ENCODE measurements around the gene SEC14L6. TPM values are rescaled to one million over a fixed set of nuclear protein-coding genes. Genes with fewer than 3 reads are reported as not detected.

SEC14L6 gene
- total RNA-seq, 1 experiment from 2014 or later, result not detected

GRCh38 chr22:30539368-30539767, 7.2 kb downstream of the SEC14L6 start:
- Histone ChIP-seq H3K4me1 (replicated peaks) (no peaks in the 10 kb centered on the region), H3K9me3 (replicated peaks) (no peaks in the 10 kb centered on the region), H3K27ac (no peak overlapping the region), H3K4me3 (no peak overlapping the region), H3K36me3 (no peaks in the 10 kb centered on the region), H3K27me3 (replicated peaks) (peaks cover 35% of the 10 kb centered on the region)
- no peak for DNase-seq (ENCODE audit: low read depth in 1 of 2, low spot score in 2 of 2)

DNA sequence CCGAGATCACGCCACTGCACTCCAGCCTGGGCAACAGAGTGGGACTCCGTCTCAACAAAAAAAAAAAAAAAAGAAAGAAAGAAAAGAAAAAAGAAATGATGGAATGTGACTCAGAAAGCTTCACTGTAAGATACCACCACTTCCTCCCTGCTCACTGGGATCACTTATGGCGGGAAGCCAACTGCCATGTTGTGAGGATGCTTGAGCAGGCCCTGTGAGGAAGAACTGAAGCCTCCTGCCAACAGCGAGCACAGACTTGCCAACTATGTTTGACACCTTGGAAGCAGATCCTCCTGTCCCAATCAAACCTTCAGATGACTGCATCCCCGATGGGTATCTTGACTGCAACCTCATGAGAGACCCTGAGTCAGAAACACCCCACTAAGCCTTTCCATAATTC, 8.3 kb downstream of the SEC14L6 start:
- peaks cover 32% of the 10 kb centered on the region for H3K27me3 ChIP-seq (replicated peaks)
- H3K27ac ChIP-seq, result no peak overlapping the region
- H3K4me1 ChIP-seq (replicated peaks), result no peaks in the 10 kb centered on the region
- no peak for DNase-seq (ENCODE audit: low read depth in 1 of 2, low spot score in 2 of 2)
- H3K4me3 ChIP-seq, result no peak overlapping the region
- no peaks in the 10 kb centered on the region for H3K9me3 ChIP-seq (replicated peaks)
- no peaks in the 10 kb centered on the region for H3K36me3 ChIP-seq

DNA sequence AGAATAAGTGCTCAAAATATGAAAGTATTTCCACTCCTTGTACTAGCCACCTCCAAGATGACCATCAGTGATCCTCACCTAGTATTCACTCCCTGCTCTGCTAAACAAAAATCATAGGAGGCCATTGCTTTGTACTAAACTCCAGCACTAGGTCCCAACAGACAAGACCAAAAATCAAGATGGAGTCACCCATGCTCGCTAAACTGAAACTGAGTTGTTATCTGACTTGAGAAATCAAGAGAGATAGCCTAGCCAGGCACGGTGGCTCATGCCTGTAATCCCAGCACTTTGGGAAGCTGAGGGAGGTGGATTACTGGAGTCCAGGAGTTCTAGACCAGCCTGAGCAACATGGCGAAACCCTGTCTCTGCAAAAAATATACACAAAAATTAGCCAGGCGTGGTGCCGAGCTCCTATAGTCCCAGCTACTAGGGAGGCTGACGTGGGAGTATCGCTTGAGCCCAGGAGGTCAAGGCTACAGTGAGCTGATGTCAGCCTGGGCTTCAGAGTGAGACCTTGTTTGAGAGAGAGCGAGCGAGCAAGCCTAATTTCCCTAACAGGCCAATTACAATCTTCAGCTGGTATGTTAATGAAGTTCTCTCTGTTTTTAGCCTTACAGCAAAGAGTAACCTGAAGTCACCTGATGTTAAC, 9.3 kb downstream of the SEC14L6 start:
- Histone ChIP-seq H3K36me3 (no peaks in the 10 kb centered on the region), H3K27me3 (replicated peaks) (peaks cover 24% of the 10 kb centered on the region), H3K27ac (no peak overlapping the region), H3K4me1 (replicated peaks) (no peaks in the 10 kb centered on the region), H3K9me3 (replicated peaks) (no peaks in the 10 kb centered on the region), H3K4me3 (no peak overlapping the region)
- DNase-seq (ENCODE audit: low read depth in 1 of 2, low spot score in 2 of 2), result no peak

DNA sequence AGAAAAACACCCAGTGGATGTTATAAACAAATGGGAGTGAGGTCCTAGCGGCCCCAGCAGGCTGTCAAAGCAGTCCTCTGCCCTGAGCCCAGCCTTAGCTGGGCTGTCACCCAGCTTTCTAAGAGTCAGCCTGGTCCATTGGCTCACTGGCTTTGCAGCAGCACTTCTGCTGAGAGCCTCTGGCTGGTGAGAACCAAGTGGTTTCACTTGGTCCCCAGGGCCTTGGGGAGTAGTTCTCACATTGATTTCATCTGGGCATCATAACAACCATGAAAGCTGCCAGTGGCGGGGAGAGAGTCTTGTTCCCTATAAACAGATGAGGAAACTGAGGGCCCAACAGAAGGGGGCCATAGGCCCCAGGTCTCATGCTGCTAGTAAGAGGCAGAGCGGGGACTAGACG, 11.4 kb downstream of the SEC14L6 start:
- no peak for DNase-seq (ENCODE audit: low read depth in 1 of 2, low spot score in 2 of 2)
- Histone ChIP-seq H3K36me3 (no peaks in the 10 kb centered on the region), H3K9me3 (replicated peaks) (no peaks in the 10 kb centered on the region), H3K27ac (no peak overlapping the region), H3K27me3 (replicated peaks) (peaks cover 10% of the 10 kb centered on the region; the same call in 1 of the 2 replicates), H3K4me3 (no peak overlapping the region), H3K4me1 (replicated peaks) (no peaks in the 10 kb centered on the region)

DNA sequence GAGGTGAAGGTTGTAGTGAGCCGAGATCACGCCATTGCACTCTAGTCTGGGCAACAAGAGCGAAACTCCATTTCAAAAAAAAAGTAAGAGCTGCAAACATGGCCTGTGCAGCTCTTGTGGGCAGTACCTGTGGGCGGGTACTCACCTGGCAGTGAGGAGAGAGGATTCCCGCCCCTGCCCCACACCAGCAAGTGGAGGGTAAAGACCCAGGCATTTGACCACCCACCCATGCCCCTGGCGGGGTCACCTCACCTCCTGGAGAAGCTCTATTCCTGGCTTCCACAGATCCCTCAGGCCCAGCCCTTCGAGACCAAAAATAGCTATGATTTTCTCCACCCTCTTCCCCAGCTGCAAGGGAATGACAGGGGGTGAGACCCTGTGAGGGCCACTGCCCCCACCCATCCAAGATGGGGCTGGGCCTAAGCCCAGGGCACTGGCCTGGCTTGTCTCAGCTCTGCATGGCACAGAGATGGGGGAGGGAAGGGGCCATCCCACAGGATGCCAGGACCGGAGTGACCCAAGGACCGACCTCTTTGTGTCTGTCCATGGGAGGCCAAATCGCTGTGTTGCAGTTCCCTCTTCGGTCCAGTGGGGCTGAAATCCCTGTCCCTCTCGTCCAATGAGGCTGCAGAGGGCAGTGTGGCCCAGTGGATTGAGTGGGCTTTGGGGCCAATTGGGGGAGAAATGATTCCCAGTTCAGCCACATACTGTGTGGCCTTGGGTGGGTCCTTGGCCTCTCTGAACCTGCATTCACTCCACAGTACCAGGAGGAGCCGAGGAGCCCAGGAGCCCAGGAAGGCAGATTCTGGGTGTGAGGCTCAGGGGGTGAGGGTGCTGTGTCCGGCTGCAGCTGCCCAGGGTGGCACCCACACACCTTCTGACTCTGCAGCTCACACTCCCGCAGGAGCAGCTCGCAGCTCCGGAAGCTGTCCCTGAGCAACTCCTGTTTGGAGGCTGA, 14.6 kb downstream of the SEC14L6 start:
- no peak overlapping the region for H3K27ac ChIP-seq
- H3K4me3 ChIP-seq, result no peak overlapping the region
- no peaks in the 10 kb centered on the region for H3K27me3 ChIP-seq (replicated peaks)
- H3K9me3 ChIP-seq (replicated peaks), result no peaks in the 10 kb centered on the region
- no peaks in the 10 kb centered on the region for H3K4me1 ChIP-seq (replicated peaks)
- DNase-seq (ENCODE audit: low read depth in 1 of 2, low spot score in 2 of 2), result no peak
- no peaks in the 10 kb centered on the region for H3K36me3 ChIP-seq

GRCh38 chr22:30526656-30527055, 19.9 kb downstream of the SEC14L6 start:
- Histone ChIP-seq H3K4me1 (replicated peaks) (no peaks in the 10 kb centered on the region), H3K27ac (no peak overlapping the region)

DNA sequence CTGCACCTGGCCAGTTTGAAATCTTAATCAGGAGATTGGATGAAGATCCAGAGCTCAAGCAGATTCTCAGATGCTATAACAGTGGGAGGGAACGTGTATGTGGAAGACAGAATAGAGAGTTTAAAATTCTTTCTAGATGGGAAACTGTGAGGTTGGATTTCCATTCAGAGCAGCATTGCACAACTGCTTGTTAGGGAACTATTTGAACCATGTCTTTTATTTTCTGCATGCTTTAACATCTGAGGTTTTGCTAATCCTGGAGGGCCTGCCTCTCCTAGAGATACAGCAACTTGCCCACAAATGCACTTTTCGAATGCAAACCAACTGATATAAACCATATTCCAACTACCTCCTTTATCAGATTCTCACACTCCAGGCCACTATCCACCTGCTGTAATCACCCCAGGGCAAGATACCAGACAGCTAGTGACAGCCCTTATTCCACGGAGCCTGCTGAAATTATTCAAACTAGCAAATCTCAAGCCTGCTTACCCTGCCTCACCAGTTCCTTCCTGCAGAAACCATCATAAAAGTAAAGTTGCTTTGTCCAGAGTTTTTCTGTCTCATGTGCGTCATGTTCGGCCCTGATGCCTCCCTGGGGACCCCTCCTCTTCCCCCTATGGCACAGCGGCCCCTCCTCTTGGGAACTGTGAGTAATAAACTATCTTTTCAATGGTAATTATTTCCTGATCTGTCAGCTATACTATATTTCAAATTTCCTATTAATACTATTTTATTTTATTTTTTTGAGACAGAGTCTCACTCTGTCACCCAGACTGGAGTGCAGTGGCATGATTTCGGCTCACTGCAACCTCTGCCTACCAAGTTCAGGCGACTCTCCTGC, 22.7 kb downstream of the SEC14L6 start:
- H3K36me3 ChIP-seq, result no peaks in the 10 kb centered on the region
- no peak overlapping the region for H3K4me3 ChIP-seq
- no peak overlapping the region for H3K27ac ChIP-seq
- peaks cover 9% of the 10 kb centered on the region for H3K27me3 ChIP-seq (replicated peaks)
- H3K9me3 ChIP-seq (replicated peaks), result no peaks in the 10 kb centered on the region
- H3K4me1 ChIP-seq (replicated peaks), result no peaks in the 10 kb centered on the region
- DNase-seq (ENCODE audit: low read depth in 1 of 2, low spot score in 2 of 2), result no peak

More at GRCh38 chr22:30526656-30527055, 19.9 kb downstream of the SEC14L6 start:
- no peak overlapping the region for H3K4me3 ChIP-seq
- H3K9me3 ChIP-seq (replicated peaks), result no peaks in the 10 kb centered on the region
- DNase-seq (ENCODE audit: low read depth in 1 of 2, low spot score in 2 of 2), result no peak
- H3K27me3 ChIP-seq (replicated peaks), result peaks cover 9% of the 10 kb centered on the region
- H3K36me3 ChIP-seq, result no peaks in the 10 kb centered on the region

GRCh38 chr22:30521368-30522156, 25.0 kb downstream of the SEC14L6 start:
- no peaks in the 10 kb centered on the region for H3K36me3 ChIP-seq
- no peaks in the 10 kb centered on the region for H3K4me1 ChIP-seq (replicated peaks)
- H3K9me3 ChIP-seq (replicated peaks), result no peaks in the 10 kb centered on the region
- no peak for DNase-seq (ENCODE audit: low read depth in 1 of 2, low spot score in 2 of 2)
- no peak overlapping the region for H3K4me3 ChIP-seq
- no peak overlapping the region for H3K27ac ChIP-seq
- H3K27me3 ChIP-seq (replicated peaks), result peaks cover 27% of the 10 kb centered on the region

DNA sequence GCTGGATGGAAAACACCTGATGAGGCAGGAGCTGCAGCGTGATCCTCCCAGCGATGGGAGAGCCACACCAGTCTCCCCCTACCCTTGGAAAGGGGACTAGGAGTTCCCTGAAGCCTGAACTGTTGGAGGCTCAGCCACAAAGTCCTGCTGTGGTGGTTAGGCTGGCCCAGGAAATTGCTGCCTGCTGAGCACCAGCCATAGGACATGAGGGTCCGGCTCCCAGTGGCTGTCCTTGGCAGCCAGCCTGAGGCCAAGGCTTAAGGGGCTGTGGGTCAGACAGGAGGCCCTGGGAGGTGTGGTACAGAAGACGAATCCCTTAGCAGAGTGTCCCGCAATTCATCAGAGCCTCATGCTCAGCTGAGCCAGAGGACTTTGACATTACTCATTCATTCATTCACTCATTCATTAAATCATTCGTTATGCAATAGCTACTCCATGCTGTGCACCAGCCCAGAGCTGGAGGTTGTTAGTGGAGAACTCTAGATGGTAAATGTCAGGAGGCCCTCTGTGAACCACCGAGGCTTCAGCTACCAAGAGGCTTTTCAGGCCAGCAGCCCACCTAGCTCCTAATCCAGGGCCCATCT, 26.6 kb downstream of the SEC14L6 start:
- no peak overlapping the region for H3K4me3 ChIP-seq
- DNase-seq (ENCODE audit: low read depth in 1 of 2, low spot score in 2 of 2), result no peak
- H3K4me1 ChIP-seq (replicated peaks), result no peaks in the 10 kb centered on the region
- peaks cover 27% of the 10 kb centered on the region for H3K27me3 ChIP-seq (replicated peaks)
- no peaks in the 10 kb centered on the region for H3K36me3 ChIP-seq
- H3K27ac ChIP-seq, result no peak overlapping the region
- H3K9me3 ChIP-seq (replicated peaks), result no peaks in the 10 kb centered on the region

DNA sequence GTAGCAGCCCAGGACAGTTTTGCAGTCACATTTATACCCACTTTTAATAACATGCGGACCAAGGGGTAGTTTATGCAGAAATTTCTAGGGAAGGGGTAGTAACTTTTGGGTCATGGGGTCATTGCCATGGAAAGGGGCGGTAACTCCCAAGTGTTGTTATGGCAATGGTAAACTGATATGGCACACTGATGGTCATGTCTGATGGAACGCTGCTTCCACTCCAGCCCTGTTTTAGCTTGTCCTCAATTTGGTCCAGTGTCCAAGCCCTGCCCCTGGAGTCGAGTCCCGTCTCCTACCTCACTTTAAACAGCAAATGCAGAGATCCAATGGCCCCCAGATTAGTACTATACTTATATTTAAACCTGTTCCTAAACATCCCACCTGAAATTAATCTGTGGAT, 29.8 kb downstream of the SEC14L6 start:
- Histone ChIP-seq H3K27ac (no peak overlapping the region), H3K4me3 (no peak overlapping the region), H3K36me3 (no peaks in the 10 kb centered on the region), H3K9me3 (replicated peaks) (peaks cover 4% of the 10 kb centered on the region; the same call in 1 of the 2 replicates), H3K4me1 (replicated peaks) (no peaks in the 10 kb centered on the region), H3K27me3 (replicated peaks) (peaks cover 18% of the 10 kb centered on the region)
- no peak for DNase-seq (ENCODE audit: low read depth in 1 of 2, low spot score in 2 of 2)

GRCh38 chr22:30516273-30516672, 30.3 kb downstream of the SEC14L6 start:
- Histone ChIP-seq H3K9me3 (replicated peaks) (peaks cover 4% of the 10 kb centered on the region; the same call in 1 of the 2 replicates), H3K36me3 (no peaks in the 10 kb centered on the region), H3K4me1 (replicated peaks) (no peaks in the 10 kb centered on the region), H3K27ac (no peak overlapping the region), H3K4me3 (no peak overlapping the region), H3K27me3 (replicated peaks) (peaks cover 18% of the 10 kb centered on the region)
- DNase-seq (ENCODE audit: low read depth in 1 of 2, low spot score in 2 of 2), result no peak

- Histone ChIP-seq H3K9me3 (replicated peaks) (peaks cover 4% of the 10 kb centered on the region; the same call in 1 of the 2 replicates), H3K4me3 (no peak overlapping the region), H3K27me3 (replicated peaks) (peaks cover 21% of the 10 kb centered on the region), H3K27ac (no peak overlapping the region), H3K36me3 (no peaks in the 10 kb centered on the region), H3K4me1 (replicated peaks) (no peaks in the 10 kb centered on the region)
- DNase-seq (ENCODE audit: low read depth in 1 of 2, low spot score in 2 of 2), result no peak
These were observed 32.3 kb downstream of the SEC14L6 start for GRCh38 chr22:30514252-30514651.

- peaks cover 17% of the 10 kb centered on the region for H3K27me3 ChIP-seq (replicated peaks)
- H3K36me3 ChIP-seq, result no peaks in the 10 kb centered on the region
- no peaks in the 10 kb centered on the region for H3K4me1 ChIP-seq (replicated peaks)
- peaks cover 4% of the 10 kb centered on the region; the same call in 1 of the 2 replicates for H3K9me3 ChIP-seq (replicated peaks)
- no peak overlapping the region for H3K27ac ChIP-seq
- no peak overlapping the region for H3K4me3 ChIP-seq
- no peak for DNase-seq (ENCODE audit: low read depth in 1 of 2, low spot score in 2 of 2)
These were observed 33.1 kb downstream of the SEC14L6 start for GRCh38 chr22:30513462-30513861.

Data from SJSA1 (cell line).